ENCODE data around the gene BRPF1.

BRPF1 gene

GRCh38 chr3:9716801-9717555 lies 14.6 kb upstream of the BRPF1 start:
- no peak overlapping the region for H3K27ac ChIP-seq (ENCODE audit: low read length, poor library complexity, severe bottlenecking)
- no peak overlapping the region for H3K4me3 ChIP-seq (ENCODE audit: insufficient read depth in 1 of 2, low read depth in 1 of 2, low read length in 2 of 2)
- H2BK120ac ChIP-seq (ENCODE audit: low read depth, low read length): no peak overlapping the region
- no peak overlapping the region for H3K18ac ChIP-seq (ENCODE audit: low read depth in 1 of 2, low read length in 2 of 2)
- H3K27me3 ChIP-seq (ENCODE audit: control insufficient read depth in 1 of 2, insufficient read depth in 1 of 2, low read length in 2 of 2): peaks cover 17 to 30% of the 10 kb centered on the region in 2 experiments
- H3K14ac ChIP-seq (ENCODE audit: low read length in 2 of 2): no peak overlapping the region
- no peak overlapping the region for H3K4me2 ChIP-seq (ENCODE audit: low read length, poor library complexity, severe bottlenecking)
- no peak overlapping the region for H2AK5ac ChIP-seq (ENCODE audit: low read length, severe bottlenecking)
- H3K23ac ChIP-seq (ENCODE audit: low read length in 2 of 2): no peak overlapping the region
- no peak for DNase-seq
- no peak overlapping the region for H2BK15ac ChIP-seq (ENCODE audit: low read depth, poor library complexity, severe bottlenecking)
- H4K8ac ChIP-seq (ENCODE audit: low read length): no peak overlapping the region
- H3K9me3 ChIP-seq (ENCODE audit: control insufficient read depth, low read length): no peaks in the 10 kb centered on the region
- no peak overlapping the region for H4K91ac ChIP-seq (ENCODE audit: low read length)
- H3K36me3 ChIP-seq (ENCODE audit: control insufficient read depth in 1 of 2, insufficient read depth in 2 of 2, low read depth in 1 of 2, low read length in 2 of 2): no peaks in the 10 kb centered on the region
- WGBS: 87% methylated on average over 3 of the region's 5 CpGs
- H3K4ac ChIP-seq (ENCODE audit: low read depth in 1 of 2, low read length in 2 of 2): no peak overlapping the region
- H3K4me1 ChIP-seq (ENCODE audit: control insufficient read depth, insufficient read depth, low read depth, low read length): peaks cover 1% of the 10 kb centered on the region
- H3K79me1 ChIP-seq (replicated peaks; ENCODE audit: low read length, poor library complexity, severe bottlenecking): no peaks in the 10 kb centered on the region
- no peak overlapping the region for H3K9ac ChIP-seq (ENCODE audit: low read length)
- no peak overlapping the region for H2AFZ ChIP-seq (ENCODE audit: low read depth, low read length)
- H2BK12ac ChIP-seq (ENCODE audit: low read length in 2 of 2): no peak overlapping the region
- no peak overlapping the region for H2BK5ac ChIP-seq (ENCODE audit: low read depth, low read length, poor library complexity, severe bottlenecking)

GRCh38 chr3:9717563-9717962 lies 14.0 kb upstream of the BRPF1 start:
- H2BK15ac ChIP-seq (ENCODE audit: low read depth, poor library complexity, severe bottlenecking): no peak overlapping the region
- no peak overlapping the region for H3K23ac ChIP-seq (ENCODE audit: low read length in 2 of 2)
- no peak overlapping the region for H3K9ac ChIP-seq (ENCODE audit: low read length)
- no peak overlapping the region for H3K18ac ChIP-seq (ENCODE audit: low read depth in 1 of 2, low read length in 2 of 2)
- H3K9me3 ChIP-seq (ENCODE audit: control insufficient read depth, low read length): no peaks in the 10 kb centered on the region
- H3K36me3 ChIP-seq (ENCODE audit: control insufficient read depth in 1 of 2, insufficient read depth in 2 of 2, low read depth in 1 of 2, low read length in 2 of 2): no peaks in the 10 kb centered on the region
- H3K4ac ChIP-seq (ENCODE audit: low read depth in 1 of 2, low read length in 2 of 2): no peak overlapping the region
- H3K4me1 ChIP-seq (ENCODE audit: control insufficient read depth, insufficient read depth, low read depth, low read length): peaks cover 1% of the 10 kb centered on the region
- no peak overlapping the region for H3K4me3 ChIP-seq (ENCODE audit: insufficient read depth in 1 of 2, low read depth in 1 of 2, low read length in 2 of 2)
- H3K27me3 ChIP-seq (ENCODE audit: control insufficient read depth in 1 of 2, insufficient read depth in 1 of 2, low read length in 2 of 2): peaks cover 11 to 24% of the 10 kb centered on the region in 2 experiments
- no peak for DNase-seq
- H4K8ac ChIP-seq (ENCODE audit: low read length): no peak overlapping the region
- H3K14ac ChIP-seq (ENCODE audit: low read length in 2 of 2): no peak overlapping the region
- 89% methylated on average over 1 of the region's 1 CpG for WGBS
- H2BK120ac ChIP-seq (ENCODE audit: low read depth, low read length): no peak overlapping the region
- H3K79me1 ChIP-seq (replicated peaks; ENCODE audit: low read length, poor library complexity, severe bottlenecking): no peaks in the 10 kb centered on the region
- H4K91ac ChIP-seq (ENCODE audit: low read length): no peak overlapping the region
- no peak overlapping the region for H2AFZ ChIP-seq (ENCODE audit: low read depth, low read length)
- no peak overlapping the region for H2BK12ac ChIP-seq (ENCODE audit: low read length in 2 of 2)
- no peak overlapping the region for H2BK5ac ChIP-seq (ENCODE audit: low read depth, low read length, poor library complexity, severe bottlenecking)
- H3K27ac ChIP-seq (ENCODE audit: low read length, poor library complexity, severe bottlenecking): no peak overlapping the region
- H3K4me2 ChIP-seq (ENCODE audit: low read length, poor library complexity, severe bottlenecking): no peak overlapping the region
- no peak overlapping the region for H2AK5ac ChIP-seq (ENCODE audit: low read length, severe bottlenecking)

- H3K9me3 ChIP-seq (ENCODE audit: control insufficient read depth, low read length): no peaks in the 10 kb centered on the region
- H2BK15ac ChIP-seq (ENCODE audit: low read depth, poor library complexity, severe bottlenecking): no peak overlapping the region
- H3K23ac ChIP-seq (ENCODE audit: low read length in 2 of 2): no peak overlapping the region
- peaks cover 1% of the 10 kb centered on the region for H3K4me1 ChIP-seq (ENCODE audit: control insufficient read depth, insufficient read depth, low read depth, low read length)
- no peak overlapping the region for H2BK12ac ChIP-seq (ENCODE audit: low read length in 2 of 2)
- DNase-seq: no peak
- H4K91ac ChIP-seq (ENCODE audit: low read length): no peak overlapping the region
- no peaks in the 10 kb centered on the region for H3K79me1 ChIP-seq (replicated peaks; ENCODE audit: low read length, poor library complexity, severe bottlenecking)
- 75% methylated on average over 4 of the region's 4 CpGs for WGBS
- no peak overlapping the region for H3K4ac ChIP-seq (ENCODE audit: low read depth in 1 of 2, low read length in 2 of 2)
- H2BK120ac ChIP-seq (ENCODE audit: low read depth, low read length): no peak overlapping the region
- no peak overlapping the region for H3K27ac ChIP-seq (ENCODE audit: low read length, poor library complexity, severe bottlenecking)
- H3K36me3 ChIP-seq (ENCODE audit: control insufficient read depth in 1 of 2, insufficient read depth in 2 of 2, low read depth in 1 of 2, low read length in 2 of 2): no peaks in the 10 kb centered on the region
- no peak overlapping the region for H2AFZ ChIP-seq (ENCODE audit: low read depth, low read length)
- no peak overlapping the region for H2BK5ac ChIP-seq (ENCODE audit: low read depth, low read length, poor library complexity, severe bottlenecking)
- no peak overlapping the region for H3K4me2 ChIP-seq (ENCODE audit: low read length, poor library complexity, severe bottlenecking)
- H3K27me3 ChIP-seq (ENCODE audit: control insufficient read depth in 1 of 2, insufficient read depth in 1 of 2, low read length in 2 of 2): peaks cover 9 to 22% of the 10 kb centered on the region in 2 experiments
- H3K18ac ChIP-seq (ENCODE audit: low read depth in 1 of 2, low read length in 2 of 2): peak overlapping the region in 1 of 2 experiments; percentile 0
- H3K4me3 ChIP-seq (ENCODE audit: insufficient read depth in 1 of 2, low read depth in 1 of 2, low read length in 2 of 2): no peak overlapping the region
- H3K14ac ChIP-seq (ENCODE audit: low read length in 2 of 2): peak overlapping the region in 1 of 2 experiments; percentile 29
- H3K9ac ChIP-seq (ENCODE audit: low read length): no peak overlapping the region
- no peak overlapping the region for H4K8ac ChIP-seq (ENCODE audit: low read length)
- H2AK5ac ChIP-seq (ENCODE audit: low read length, severe bottlenecking): no peak overlapping the region
Observed at GRCh38 chr3:9718118-9718517, 13.4 kb upstream of the BRPF1 start.

GRCh38 chr3:9721015-9721699 lies 10.4 kb upstream of the BRPF1 start:
- no peak overlapping the region for H3K18ac ChIP-seq (ENCODE audit: low read depth in 1 of 2, low read length in 2 of 2)
- H2BK5ac ChIP-seq (ENCODE audit: low read depth, low read length, poor library complexity, severe bottlenecking): no peak overlapping the region
- peaks cover 1% of the 10 kb centered on the region for H3K4me1 ChIP-seq (ENCODE audit: control insufficient read depth, insufficient read depth, low read depth, low read length)
- no peaks in the 10 kb centered on the region for H3K79me1 ChIP-seq (replicated peaks; ENCODE audit: low read length, poor library complexity, severe bottlenecking)
- H3K4me2 ChIP-seq (ENCODE audit: low read length, poor library complexity, severe bottlenecking): no peak overlapping the region
- H2AFZ ChIP-seq (ENCODE audit: low read depth, low read length): no peak overlapping the region
- WGBS: 63% methylated on average over 4 of the region's 7 CpGs
- H3K4me3 ChIP-seq (ENCODE audit: insufficient read depth in 1 of 2, low read depth in 1 of 2, low read length in 2 of 2): no peak overlapping the region
- H3K27ac ChIP-seq (ENCODE audit: low read length, poor library complexity, severe bottlenecking): no peak overlapping the region
- H4K8ac ChIP-seq (ENCODE audit: low read length): no peak overlapping the region
- H2AK5ac ChIP-seq (ENCODE audit: low read length, severe bottlenecking): no peak overlapping the region
- H2BK12ac ChIP-seq (ENCODE audit: low read length in 2 of 2): no peak overlapping the region
- no peak for DNase-seq
- no peak overlapping the region for H3K14ac ChIP-seq (ENCODE audit: low read length in 2 of 2)
- no peak overlapping the region for H2BK120ac ChIP-seq (ENCODE audit: low read depth, low read length)
- H3K9me3 ChIP-seq (ENCODE audit: control insufficient read depth, low read length): no peaks in the 10 kb centered on the region
- H3K4ac ChIP-seq (ENCODE audit: low read depth in 1 of 2, low read length in 2 of 2): no peak overlapping the region
- no peak overlapping the region for H2BK15ac ChIP-seq (ENCODE audit: low read depth, poor library complexity, severe bottlenecking)
- H3K9ac ChIP-seq (ENCODE audit: low read length): no peak overlapping the region
- peaks cover 7 to 38% of the 10 kb centered on the region in 2 experiments for H3K27me3 ChIP-seq (ENCODE audit: control insufficient read depth in 1 of 2, insufficient read depth in 1 of 2, low read length in 2 of 2)
- no peak overlapping the region for H4K91ac ChIP-seq (ENCODE audit: low read length)
- no peak overlapping the region for H3K23ac ChIP-seq (ENCODE audit: low read length in 2 of 2)
- no peaks in the 10 kb centered on the region for H3K36me3 ChIP-seq (ENCODE audit: control insufficient read depth in 1 of 2, insufficient read depth in 2 of 2, low read depth in 1 of 2, low read length in 2 of 2)

Measured in mesenchymal stem cell (in vitro differentiated cells and primary cell).